HEK293T (cell line): ENCODE results near the gene EVA1C.

Source experiments
- ARNT ChIP-seq: fragments of 450-650 bp; IDR thresholded peaks from 2 replicates; pipeline ENCODE4 v1.6.1; 2017; ENCODE audit warnings: mild to moderate bottlenecking
- FOXK2 ChIP-seq: fragments of 450-650 bp; IDR thresholded peaks from 2 replicates; pipeline ENCODE4 v1.6.1; 2016; ENCODE audit warnings: mild to moderate bottlenecking
- L3MBTL2 ChIP-seq: fragments of 450-650 bp; conservative IDR thresholded peaks from 2 replicates; pipeline ENCODE4 v1.6.1; 2016; ENCODE audit warnings: mild to moderate bottlenecking
- SP1 ChIP-seq: fragments of 450-650 bp; IDR thresholded peaks from 2 replicates; pipeline ENCODE4 v1.6.1; 2017
- SUZ12 ChIP-seq: fragments of 450-650 bp; IDR thresholded peaks from 2 replicates; pipeline ENCODE4 v1.6.1; 2016; ENCODE audit warnings: mild to moderate bottlenecking
- TARDBP ChIP-seq: fragments of 450-650 bp; IDR thresholded peaks from 2 replicates; pipeline ENCODE4 v1.6.1; 2016
- ZNF384 ChIP-seq: fragments of 450-650 bp; IDR thresholded peaks from 2 replicates; pipeline ENCODE4 v1.6.1; 2016

DNA sequence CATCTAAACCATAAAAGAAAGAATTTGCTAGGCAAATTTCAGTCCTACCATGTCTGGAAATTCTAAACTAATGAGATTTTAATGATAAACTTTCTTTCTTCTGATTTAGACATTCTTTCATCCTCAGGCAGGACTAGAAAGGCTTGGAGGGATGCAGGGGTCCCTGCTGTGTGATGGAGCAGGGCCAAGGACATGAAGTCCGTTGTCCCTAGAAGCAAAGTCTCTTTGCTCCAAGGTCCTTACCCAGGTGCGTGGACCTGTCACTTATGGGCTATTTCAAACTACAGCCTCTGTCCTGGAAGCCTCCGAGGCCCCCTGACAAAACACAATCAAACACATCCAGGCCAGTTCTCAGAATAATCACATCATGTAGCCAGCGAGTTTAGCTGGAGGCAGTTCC lies 46.3 kb upstream of the EVA1C start:
- TF ChIP-seq L3MBTL2 = no peak
- TF ChIP-seq SUZ12 = no peak
- TF ChIP-seq FOXK2 = no peak
- no peak for TF ChIP-seq ARNT
- TF ChIP-seq ZNF384 = no peak
- no peak for TF ChIP-seq SP1
- TF ChIP-seq TARDBP = no peak
